Activated B cell treated with CpG ODN at 0.5 μM for 24 hours (primary cell): ENCODE results near the gene CYP20A1. TPM values are rescaled to one million over a fixed set of nuclear protein-coding genes. Genes with fewer than 3 reads are reported as not detected.

ENCODE experiments used
- ATAC-seq: fragments of 200-7000 bp; cut with Tn5 transposase; one replicate; pipeline ENCODE4 v1.10.0; 2021; ENCODE audit warnings: low read depth, mild to moderate bottlenecking, moderate library complexity
- CTCF ChIA-PET: fragments of 350-600 bp; sonication (Branson Sonifier 250); formaldehyde crosslinking; loops from one replicate; lab custom pipeline; 2021; ENCODE audit warnings: antibody characterized with exemption; lab: Charles Lee
- POLR2A ChIA-PET: fragments of 350-600 bp; sonication (Branson Sonifier 250); formaldehyde crosslinking; loops from one replicate; lab custom pipeline; 2021; ENCODE audit warnings: antibody characterized with exemption; lab: Charles Lee
- DNase-seq: peaks from one replicate; pipeline ENCODE4 v3.0.0; 2022
- H3K27ac Mint-ChIP-seq: one replicate; pipeline ENCODE4 v1.8.0; 2020; ENCODE audit warnings: mixed read lengths
- H3K27me3 Mint-ChIP-seq: one replicate; pipeline ENCODE4 v1.8.0; 2021; ENCODE audit warnings: mixed read lengths
- H3K36me3 Mint-ChIP-seq: one replicate; pipeline ENCODE4 v1.8.0; 2021; ENCODE audit warnings: low read depth, mixed read lengths
- H3K4me1 Mint-ChIP-seq: one replicate; pipeline ENCODE4 v1.8.0; 2021; ENCODE audit warnings: mixed read lengths
- H3K4me3 Mint-ChIP-seq: one replicate; pipeline ENCODE4 v1.8.0; 2020; ENCODE audit warnings: mild to moderate bottlenecking, mixed read lengths
- H3K9me3 Mint-ChIP-seq: one replicate; pipeline ENCODE4 v1.8.0; 2020; ENCODE audit warnings: mixed read lengths
- CTCF ChIP-seq: fragments of 200-600 bp; IDR thresholded peaks from one replicate; pipeline ENCODE4 v1.8.0; 2022; ENCODE audit warnings: antibody characterized with exemption, mild to moderate bottlenecking
- intact Hi-C: fragments of 100-400 bp; cut with micrococcal nuclease; formaldehyde crosslinking; loops from one replicate; pipeline ENCODE4 v1.15.1; 2024
- total RNA-seq: library from RNA; stranded (reverse); gene quantifications from 2 replicates; pipeline ENCODE4 v1.2.3, GENCODE V29; 2022

CYP20A1 gene
- total RNA-seq, 1 donor from 2014 or later: 32.2 TPM

DNA sequence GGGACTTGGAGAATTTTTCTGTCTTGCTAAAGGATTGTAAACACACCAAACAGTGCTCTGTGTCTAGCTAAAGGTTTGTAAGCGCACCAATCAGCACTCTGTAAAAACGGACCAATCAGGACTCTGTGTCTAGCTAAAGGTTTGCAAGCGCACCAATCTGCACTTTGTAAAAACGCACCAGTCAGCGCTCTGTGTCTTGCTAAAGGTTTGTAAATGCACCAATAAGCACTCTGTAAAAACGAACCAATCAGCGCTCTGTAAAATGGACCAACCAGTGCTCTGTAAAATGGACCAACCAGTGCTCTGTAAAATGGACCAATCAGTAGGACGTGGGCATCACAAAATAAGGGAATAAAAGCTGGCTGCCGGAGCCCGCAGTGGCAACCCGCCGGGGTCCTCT is 105.8 kb downstream of the CYP20A1 start:
- H3K4me3 Mint-ChIP-seq: no peak overlapping the region
- ChIA-PET CTCF (no interaction called here), POLR2A (no interaction called here)
- no peak overlapping the region for H3K27ac Mint-ChIP-seq
- intact Hi-C loops: no loop called here
- H3K9me3 Mint-ChIP-seq: no peaks in the 10 kb centered on the region
- ATAC-seq (no peak), DNase-seq (no peak)
- no peaks in the 10 kb centered on the region for H3K4me1 Mint-ChIP-seq
- H3K36me3 Mint-ChIP-seq: peaks cover 11% of the 10 kb centered on the region
- TF ChIP-seq CTCF: no peak
- no peaks in the 10 kb centered on the region for H3K27me3 Mint-ChIP-seq

DNA sequence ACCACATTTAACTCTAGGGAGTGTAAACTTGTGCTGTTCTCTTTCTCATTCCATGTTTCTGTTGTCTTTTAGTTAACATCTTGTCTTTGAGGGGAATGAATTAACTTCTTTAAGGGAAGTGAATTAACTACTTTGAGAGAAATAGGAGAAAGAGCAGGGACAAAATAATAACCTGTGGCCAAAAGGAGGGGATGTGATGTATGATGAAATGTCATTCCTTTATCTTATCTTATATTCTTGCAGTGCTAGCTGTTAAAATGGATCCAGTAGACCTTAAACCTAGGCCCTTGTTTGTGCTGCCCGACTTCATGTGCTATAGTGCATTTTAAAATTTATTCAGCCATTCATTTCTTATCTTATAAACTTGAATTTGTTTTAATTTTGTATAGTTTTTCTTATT is 107.8 kb downstream of the CYP20A1 start:
- TF ChIP-seq CTCF: no peak
- Mint-ChIP-seq H3K27me3 (no peaks in the 10 kb centered on the region), H3K4me3 (no peak overlapping the region), H3K9me3 (no peaks in the 10 kb centered on the region), H3K36me3 (peaks cover 11% of the 10 kb centered on the region), H3K27ac (no peak overlapping the region), H3K4me1 (no peaks in the 10 kb centered on the region)
- intact Hi-C loops: no loop called here
- no peak for ATAC-seq
- ChIA-PET CTCF (no interaction called here), POLR2A (no interaction called here)
- no peak for DNase-seq

DNA sequence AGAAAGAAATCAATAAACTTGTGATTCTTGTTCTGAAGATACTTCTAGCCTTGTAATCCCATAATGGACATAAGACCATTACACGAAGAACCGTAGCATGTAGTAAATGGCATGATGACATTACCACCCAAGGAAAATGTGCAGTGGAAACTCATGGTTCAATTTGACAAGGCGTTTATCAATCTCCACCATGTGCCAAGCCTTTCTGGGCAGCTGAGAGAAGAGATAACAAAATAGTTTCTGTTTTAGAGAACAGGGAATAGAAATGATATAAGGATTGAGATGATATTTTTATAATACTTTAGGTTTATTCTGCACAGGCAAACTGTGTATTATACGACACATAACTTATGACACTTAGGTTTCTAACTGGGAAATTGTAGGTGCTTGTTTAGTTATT is 108.6 kb downstream of the CYP20A1 start:
- no peaks in the 10 kb centered on the region for H3K9me3 Mint-ChIP-seq
- no peak overlapping the region for H3K27ac Mint-ChIP-seq
- DNase-seq (no peak), ATAC-seq (no peak)
- no peak for TF ChIP-seq CTCF
- H3K36me3 Mint-ChIP-seq: peaks cover 13% of the 10 kb centered on the region
- H3K27me3 Mint-ChIP-seq: no peaks in the 10 kb centered on the region
- H3K4me3 Mint-ChIP-seq: no peak overlapping the region
- no peaks in the 10 kb centered on the region for H3K4me1 Mint-ChIP-seq
- ChIA-PET CTCF (no interaction called here), POLR2A (no interaction called here)
- intact Hi-C loops: no loop called here

DNA sequence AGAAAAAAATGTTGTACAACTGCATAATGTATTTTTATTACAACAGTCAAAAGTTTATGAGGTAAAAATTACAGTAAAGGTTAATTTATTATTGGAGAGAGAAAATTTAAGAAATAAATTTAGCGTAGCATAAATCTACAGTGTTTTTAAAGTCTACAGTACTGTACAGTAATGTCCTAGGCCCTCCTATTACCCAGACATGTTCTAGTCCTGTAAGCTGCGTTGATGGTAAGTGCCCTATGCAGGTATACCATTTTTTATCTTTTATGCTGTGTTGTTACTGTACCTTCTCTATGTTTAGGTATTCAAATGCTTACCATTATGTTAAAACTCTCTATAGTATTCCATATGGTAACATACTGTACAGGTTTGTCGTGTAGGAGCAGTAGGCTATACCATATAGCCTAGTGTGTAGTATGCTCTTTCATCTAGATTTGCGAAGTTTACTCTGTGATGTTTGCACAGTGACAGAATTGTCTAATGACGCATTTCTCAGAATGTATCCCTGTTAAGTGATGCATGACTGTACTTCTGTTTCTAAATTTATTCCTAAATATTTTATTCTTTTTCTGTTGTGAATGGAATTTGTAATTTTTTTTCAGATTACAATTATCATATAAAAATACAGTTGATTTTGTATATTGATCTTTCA is 113.9 kb downstream of the CYP20A1 start:
- ATAC-seq (no peak), DNase-seq (no peak)
- no peak for TF ChIP-seq CTCF
- intact Hi-C loops: no loop called here
- H3K9me3 Mint-ChIP-seq: no peaks in the 10 kb centered on the region
- no peak overlapping the region for H3K4me3 Mint-ChIP-seq
- peaks cover 5% of the 10 kb centered on the region for H3K36me3 Mint-ChIP-seq
- H3K4me1 Mint-ChIP-seq: no peaks in the 10 kb centered on the region
- no peak overlapping the region for H3K27ac Mint-ChIP-seq
- CTCF ChIA-PET: no interaction called here
- POLR2A ChIA-PET: no interaction called here
- no peaks in the 10 kb centered on the region for H3K27me3 Mint-ChIP-seq

- Mint-ChIP-seq H3K27ac (no peak overlapping the region), H3K27me3 (no peaks in the 10 kb centered on the region), H3K4me1 (no peaks in the 10 kb centered on the region), H3K4me3 (no peak overlapping the region), H3K9me3 (no peaks in the 10 kb centered on the region), H3K36me3 (peaks cover 7% of the 10 kb centered on the region)
- TF ChIP-seq CTCF: no peak
- DNase-seq (no peak), ATAC-seq (no peak)
- ChIA-PET POLR2A (no interaction called here), CTCF (no interaction called here)
- intact Hi-C loops: no loop called here
Measured at GRCh38 chr2:203354966-203355365, 116.1 kb downstream of the CYP20A1 start.

Other genes starting within 250 kb of the CYP20A1 start
- gene NBEAL1, start 224.1 kb upstream of the CYP20A1 start, total RNA-seq: 8.9 and 9.3 TPM in 2 replicates
- gene ABI2, start 89.4 kb downstream of the CYP20A1 start, total RNA-seq: 13.8 and 17.3 TPM in 2 replicates